LNCaP clone FGC (cell line): ENCODE results near the gene ANGPTL8.
A peak's percentile ranks its signal among the peaks of the same experiment; 100 is the strongest.

Source experiments
- DNase-seq: peaks from one replicate; pipeline ENCODE4 v3.0.0-alpha.2; 2011; ENCODE audit warnings: low read depth
- H3K4me3 ChIP-seq: 2 replicates; pipeline ENCODE4 v1.5.1; 2011; ENCODE audit warnings: mild to moderate bottlenecking, low read depth, low read length, control low read depth
- TF ChIP-seq, protein P1 (sequence below): IDR thresholded peaks from 2 replicates; pipeline ENCODE4 v1.5.1; 2012; ENCODE audit warnings: mild to moderate bottlenecking; ENCODE audit not compliant: control insufficient read depth, insufficient read depth; ENCODE audit errors: extremely low read depth

ANGPTL8 gene

DNA sequence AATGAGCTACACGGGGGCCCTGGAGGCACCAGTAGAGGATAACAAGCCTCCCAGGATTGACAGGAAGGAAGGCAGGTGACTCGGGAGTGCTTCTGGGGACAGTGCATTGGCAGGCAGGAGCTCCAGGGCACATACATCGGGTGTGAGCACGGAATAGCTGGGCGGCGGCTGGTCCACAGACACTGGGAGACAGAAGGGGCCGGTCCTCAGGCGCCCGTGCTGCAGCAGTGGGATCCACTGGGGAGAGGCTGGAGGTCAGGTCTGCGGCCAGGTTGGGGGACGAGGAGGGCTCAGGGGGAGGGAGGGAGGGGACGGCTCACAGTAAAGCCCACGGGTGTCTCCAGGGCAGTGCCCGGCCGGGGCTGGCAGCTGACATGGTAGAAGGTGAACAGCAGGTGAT is 2.1 kb upstream of the ANGPTL8 start:
- no peak overlapping the region for H3K4me3 ChIP-seq
- TF ChIP-seq, protein P1, sequence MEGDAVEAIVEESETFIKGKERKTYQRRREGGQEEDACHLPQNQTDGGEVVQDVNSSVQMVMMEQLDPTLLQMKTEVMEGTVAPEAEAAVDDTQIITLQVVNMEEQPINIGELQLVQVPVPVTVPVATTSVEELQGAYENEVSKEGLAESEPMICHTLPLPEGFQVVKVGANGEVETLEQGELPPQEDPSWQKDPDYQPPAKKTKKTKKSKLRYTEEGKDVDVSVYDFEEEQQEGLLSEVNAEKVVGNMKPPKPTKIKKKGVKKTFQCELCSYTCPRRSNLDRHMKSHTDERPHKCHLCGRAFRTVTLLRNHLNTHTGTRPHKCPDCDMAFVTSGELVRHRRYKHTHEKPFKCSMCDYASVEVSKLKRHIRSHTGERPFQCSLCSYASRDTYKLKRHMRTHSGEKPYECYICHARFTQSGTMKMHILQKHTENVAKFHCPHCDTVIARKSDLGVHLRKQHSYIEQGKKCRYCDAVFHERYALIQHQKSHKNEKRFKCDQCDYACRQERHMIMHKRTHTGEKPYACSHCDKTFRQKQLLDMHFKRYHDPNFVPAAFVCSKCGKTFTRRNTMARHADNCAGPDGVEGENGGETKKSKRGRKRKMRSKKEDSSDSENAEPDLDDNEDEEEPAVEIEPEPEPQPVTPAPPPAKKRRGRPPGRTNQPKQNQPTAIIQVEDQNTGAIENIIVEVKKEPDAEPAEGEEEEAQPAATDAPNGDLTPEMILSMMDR = no peak
- DNase-seq = no peak

GRCh38 chr19:11238041-11238440 is 1.4 kb upstream of the ANGPTL8 start:
- no peak for DNase-seq
- TF ChIP-seq, protein P1 = no peak
- no peak overlapping the region for H3K4me3 ChIP-seq

- DNase-seq = no peak
Measured at GRCh38 chr19:11238781-11239376, 540 bp upstream of the ANGPTL8 start.

GRCh38 chr19:11240008-11240444 is 607 bp downstream of the ANGPTL8 start:
- no peak for DNase-seq
- TF ChIP-seq, protein P1 = no peak
- H3K4me3 ChIP-seq = no peak overlapping the region

More at GRCh38 chr19:11238781-11239376, 540 bp upstream of the ANGPTL8 start:
- H3K4me3 ChIP-seq = no peak overlapping the region
- TF ChIP-seq, protein P1 = no peak

DNA sequence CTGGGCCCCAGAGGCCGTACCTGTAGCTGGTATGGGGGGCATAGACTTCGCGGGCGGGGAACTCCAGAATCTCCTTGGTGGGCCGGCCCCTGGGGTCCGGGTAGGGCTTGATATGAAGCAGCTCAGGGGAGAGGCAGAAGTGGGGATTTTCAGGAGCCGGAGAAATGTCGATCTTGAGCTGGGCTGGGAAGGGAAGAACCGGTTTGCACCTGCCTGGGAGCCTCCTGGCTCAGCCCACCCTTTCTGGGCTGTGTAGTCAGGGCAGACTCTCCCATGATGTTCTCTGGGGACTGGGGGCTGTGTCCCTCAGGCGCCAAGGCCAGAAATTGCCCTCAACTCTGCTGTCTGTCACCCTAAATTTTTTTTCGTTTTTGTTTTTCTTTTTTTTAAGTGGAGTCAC is 2.6 kb downstream of the ANGPTL8 start:
- no peak for DNase-seq
- TF ChIP-seq, protein P1 = no peak
- H3K4me3 ChIP-seq = no peak overlapping the region

- no peak for DNase-seq
- no peak overlapping the region for H3K4me3 ChIP-seq
- TF ChIP-seq, protein P1 = peak; percentile 32; the same call in 1 of the 2 replicates
Measured at GRCh38 chr19:11242864-11243797, 3.7 kb downstream of the ANGPTL8 start.
